ENCODE results near the gene NEURL1B.

DNA sequence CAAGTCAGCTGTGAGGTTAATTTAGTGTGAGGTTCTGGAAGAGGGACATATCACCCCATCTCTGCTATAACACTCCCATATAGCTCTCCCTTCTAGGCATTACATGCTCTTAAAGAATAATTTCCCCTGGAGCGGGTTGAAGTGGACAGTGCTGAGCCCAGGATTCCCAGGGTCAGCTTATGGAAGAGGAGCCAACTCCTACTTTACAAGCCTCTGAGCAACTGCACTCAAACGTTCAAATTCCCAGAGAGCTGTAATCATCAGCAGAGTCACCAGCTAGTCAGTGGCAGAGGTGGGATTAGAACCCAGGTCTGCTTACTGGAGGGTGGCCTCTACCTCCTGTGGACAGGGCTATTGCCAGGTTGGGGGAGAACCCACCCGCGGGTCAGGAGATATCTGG lies 1.4 kb downstream of the NEURL1B start:
- no peak for TF ChIP-seq CTCF (IDR thresholded peaks at IDR 0.05; ENCODE audit: insufficient read depth, low read depth, low read length)
- no peak for TF ChIP-seq EZH2 (IDR thresholded peaks at IDR 0.05; ENCODE audit: insufficient read depth, low read length)
